Spleen (tissue), 7 donors: Measurements from ENCODE around the gene CDH13.

Experiments
- CTCF ChIP-seq, 11 experiments: fragments of 200-600 bp in 7 of 11; fragments of 450-650 bp in 4 of 11; sonication (generic) in 4 of 11; IDR thresholded peaks in 8 of 11; conservative IDR thresholded peaks in 3 of 11; 1 replicate in 7 of 11; 2 replicates in 4 of 11; pipeline versions ENCODE4 v1.4.0 to v1.8.0; 2016 to 2021; ENCODE audit warnings: antibody characterized with exemption in 11 of 11, inconsistent platforms in 4 of 11, mild to moderate bottlenecking in 1 of 11
- POLR2A ChIP-seq, 3 donors: fragments of 450-650 bp; IDR thresholded peaks; one replicate each; pipeline ENCODE4 v1.5.1; 2017; ENCODE audit warnings: antibody characterized with exemption in 3 of 3, mild to moderate bottlenecking in 1 of 3
- donor health status: DM: no; HTN: no; CAD: no; lungs with moderate emphysema.
- donor health status: DM: no; HTN: no; CAD: no.
- donor health status: DM: no; HTN: no; CAD: no.

GRCh38 chr16:83701494-83701893 lies 1074.7 kb downstream of the CDH13 start:
- TF ChIP-seq CTCF (IDR thresholded peaks at IDR 0.05 in 8 of 11, conservative IDR thresholded peaks at IDR 0.05 in 3 of 11) (no peak), POLR2A (IDR thresholded peaks at IDR 0.05) (no peak)
